Esophagus muscularis mucosa (tissue), 4 donors: Measurements from ENCODE around the gene CPAMD8. TPM values are rescaled to one million over a fixed set of nuclear protein-coding genes. Genes with fewer than 3 reads are reported as not detected.
A peak's percentile ranks its signal among the peaks of the same experiment; 100 is the strongest.

Source experiments
- DNase-seq: peaks from one replicate; pipeline ENCODE4 v3.0.0-alpha.2; 2017; ENCODE audit errors: extremely low spot score
- H3K27ac ChIP-seq, 4 donors: fragments of 200-600 bp; sonication (generic); replicated peaks in 1 of 4; 1 replicate in 3 of 4; 2 replicates in 1 of 4; pipeline ENCODE4 v1.5.1; 2016 to 2019; ENCODE audit warnings: mild to moderate bottlenecking in 1 of 4
- H3K27me3 ChIP-seq, 4 donors: fragments of 200-600 bp; sonication (generic); one replicate each; pipeline versions ENCODE4 v1.5.1 to v1.6.0; 2016 to 2019
- H3K36me3 ChIP-seq, 4 donors: fragments of 200-600 bp; sonication (generic); one replicate each; pipeline ENCODE4 v1.5.1; 2016 to 2019
- H3K4me1 ChIP-seq, 4 donors: fragments of 200-600 bp; sonication (generic); one replicate each; pipeline ENCODE4 v1.5.1; 2016 to 2019
- H3K4me3 ChIP-seq, 4 donors: fragments of 200-600 bp; sonication (generic); 1 replicate in 2 of 4; 2 replicates in 2 of 4; pipeline ENCODE4 v1.5.1; 2016 to 2019; ENCODE audit warnings: mild to moderate bottlenecking in 4 of 4, moderate library complexity in 1 of 4
- H3K9me3 ChIP-seq, 4 donors: fragments of 200-600 bp; sonication (generic); 1 replicate in 3 of 4; 2 replicates in 1 of 4; pipeline ENCODE4 v1.5.1; 2016 to 2019
- CTCF ChIP-seq, 3 experiments: fragments of 200-600 bp in 2 of 3; fragments of 450-650 bp in 1 of 3; sonication (generic) in 2 of 3; IDR thresholded peaks; one replicate each; pipeline ENCODE4 v1.5.1; 2017 to 2019; ENCODE audit warnings: antibody characterized with exemption in 3 of 3, mild to moderate bottlenecking in 2 of 3, moderate library complexity in 1 of 3
- EP300 ChIP-seq: sonication (generic); formaldehyde crosslinking; IDR thresholded peaks from one replicate; pipeline ENCODE4 v1.6.1; 2017; ENCODE audit warnings: antibody characterized with exemption
- POLR2A ChIP-seq: fragments of 450-650 bp; IDR thresholded peaks from one replicate; pipeline ENCODE4 v1.6.1; 2017; ENCODE audit warnings: antibody characterized with exemption, moderate library complexity, mild to moderate bottlenecking, low read depth
- POLR2AphosphoS5 ChIP-seq, 2 donors: sonication (generic); formaldehyde crosslinking; IDR thresholded peaks; one replicate each; pipeline ENCODE4 v1.6.1; 2017; ENCODE audit warnings: antibody characterized with exemption in 2 of 2
- WGBS: methylation state at CpG from one replicate; pipeline ENCODE4 v1.1.5; 2018; 5-methylcytosine and 5-hydroxymethylcytosine counted together
- intact Hi-C: fragments of 100-400 bp; cut with DNase I; formaldehyde crosslinking; loops from one replicate; pipeline ENCODE4 v1.15.1; 2023
- total RNA-seq, 4 donors: library from RNA; depleted of rRNA; stranded (reverse); fragments of >200 nt; gene quantifications; one replicate each; pipeline versions ENCODE4 v1.1.0 to v1.2.1, GENCODE V29; 2016

CPAMD8 gene
- total RNA-seq, 4 donors from 2014 or later = 9.6 to 21.0 (median 13.0) TPM

DNA sequence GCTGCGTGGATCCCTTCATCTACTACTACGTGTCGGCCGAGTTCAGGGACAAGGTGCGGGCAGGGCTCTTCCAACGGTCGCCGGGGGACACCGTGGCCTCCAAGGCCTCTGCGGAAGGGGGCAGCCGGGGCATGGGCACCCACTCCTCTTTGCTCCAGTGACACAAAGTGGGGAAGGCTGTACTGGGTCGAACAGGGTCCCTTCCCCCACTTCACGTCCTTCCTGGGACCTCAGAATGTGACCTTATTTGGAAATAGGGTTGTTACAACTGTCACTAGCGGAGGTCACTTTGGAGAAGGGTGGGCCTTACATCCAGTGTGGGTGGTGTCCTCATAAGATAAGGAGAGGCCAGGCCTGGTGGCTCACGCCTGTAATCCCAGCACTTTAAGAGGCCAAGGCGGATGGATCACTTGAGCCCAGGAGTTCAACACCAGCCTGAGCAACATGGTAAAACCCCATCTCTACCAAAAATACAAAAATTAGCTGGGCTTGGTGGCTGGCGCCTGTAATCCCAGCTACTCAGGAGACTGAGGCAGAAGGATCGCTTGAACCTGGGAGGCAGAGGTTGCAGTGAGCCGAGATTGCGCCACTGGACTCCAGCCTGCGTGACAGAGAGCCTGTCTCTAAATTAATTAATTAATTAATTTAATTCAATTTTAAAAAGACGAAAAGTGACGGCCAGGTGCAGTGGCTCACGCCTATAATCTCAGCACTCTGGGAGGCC lies 136.0 kb downstream of the CPAMD8 start:
- Histone ChIP-seq H3K27ac (no peak overlapping the region), H3K9me3 (no peaks in the 10 kb centered on the region), H3K27me3 (peaks cover 0 to 31% (median 6%) of the 10 kb centered on the region in 4 donors), H3K36me3 (no peaks in the 10 kb centered on the region), H3K4me1 (peaks cover 24 to 41% (median 38%) of the 10 kb centered on the region in 4 donors), H3K4me3 (no peak overlapping the region)
- no peak for TF ChIP-seq POLR2AphosphoS5 (IDR thresholded peaks at IDR 0.05)
- intact Hi-C loops = no loop called here
- WGBS = 85% methylated on average over 14 of the region's 24 CpGs
- DNase-seq = no peak

GRCh38 chr19:16889883-16890460 lies 136.6 kb downstream of the CPAMD8 start:
- Histone ChIP-seq H3K9me3 (no peaks in the 10 kb centered on the region), H3K4me1 (peaks cover 21 to 41% (median 36%) of the 10 kb centered on the region in 4 donors), H3K27ac (peak overlapping the region in 1 of 4 donors; percentile 67), H3K27me3 (peaks cover 0 to 32% (median 6%) of the 10 kb centered on the region in 4 donors), H3K4me3 (peak overlapping the region in 3 of 4 donors; percentile 30 to 41 (median 30)), H3K36me3 (no peaks in the 10 kb centered on the region)
- TF ChIP-seq POLR2AphosphoS5 (IDR thresholded peaks at IDR 0.05) (no peak), EP300 (no peak), POLR2A (no peak), CTCF (IDR thresholded peaks at IDR 0.05) (no peak)
- no peak for DNase-seq
- intact Hi-C loops = no loop called here
- WGBS = 87% methylated on average over 16 of the region's 48 CpGs

DNA sequence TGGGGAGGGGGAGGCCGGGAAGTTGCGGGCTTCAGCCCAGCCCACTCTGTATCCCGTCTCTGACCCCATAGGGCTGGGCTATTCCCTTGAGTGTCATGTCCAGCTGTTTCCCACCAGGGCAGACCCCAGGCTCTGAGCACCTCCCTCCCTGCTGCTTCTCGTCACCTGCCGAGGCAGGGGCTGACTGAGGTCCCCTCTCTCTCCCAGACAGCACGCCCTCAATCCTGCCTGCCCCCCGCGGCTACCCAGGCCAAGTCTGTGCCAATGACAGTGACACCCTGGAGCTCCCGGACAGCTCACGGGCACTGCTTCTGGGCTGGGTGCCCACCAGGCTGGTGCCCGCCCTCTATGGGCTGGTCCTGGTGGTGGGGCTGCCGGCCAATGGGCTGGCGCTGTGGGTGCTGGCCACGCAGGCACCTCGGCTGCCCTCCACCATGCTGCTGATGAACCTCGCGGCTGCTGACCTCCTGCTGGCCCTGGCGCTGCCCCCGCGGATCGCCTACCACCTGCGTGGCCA lies 137.2 kb downstream of the CPAMD8 start:
- H3K4me3 ChIP-seq = peak overlapping the region; percentile 30 to 41 (median 31)

DNA sequence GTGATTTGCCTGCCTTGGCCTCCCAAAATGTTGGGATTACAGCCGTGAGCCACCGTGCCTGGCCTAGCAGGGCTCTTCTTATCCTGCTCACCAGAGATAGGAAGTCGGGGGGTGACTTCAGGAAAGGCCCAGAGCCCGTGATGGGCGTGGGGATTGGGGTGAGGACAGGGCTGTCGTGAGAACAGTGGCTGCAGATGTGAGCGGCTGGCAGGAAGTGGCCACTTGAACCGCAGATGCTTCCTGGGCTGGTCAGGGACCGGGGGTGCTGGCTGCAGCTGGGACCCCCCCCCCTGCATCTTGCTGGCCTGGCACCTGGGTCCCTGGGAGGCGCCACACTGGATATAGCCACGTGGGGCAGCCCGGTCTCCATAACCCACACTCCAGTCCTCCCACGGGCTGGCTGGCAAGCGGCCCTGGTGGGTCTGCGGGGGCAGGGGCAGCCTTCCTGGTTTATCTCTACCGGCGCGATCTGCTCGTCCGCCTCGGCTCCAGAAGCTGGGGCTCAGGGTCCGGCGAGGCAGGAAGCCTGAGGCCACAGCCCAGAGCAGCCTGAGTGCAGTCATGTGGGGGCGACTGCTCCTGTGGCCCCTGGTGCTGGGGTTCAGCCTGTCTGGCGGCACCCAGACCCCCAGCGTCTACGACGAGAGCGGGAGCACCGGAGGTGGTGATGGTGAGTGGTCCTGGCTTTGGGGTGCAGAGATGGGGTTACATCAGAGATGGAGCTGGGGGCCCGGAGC lies 137.8 kb downstream of the CPAMD8 start, which contains the start of gene F2RL3:
F2RL3 (plus strand) TSS at position 371 of the 737 bp plus-strand sequence; CDS start at position 562, 191 bp downstream.
- no peak for DNase-seq
- TF ChIP-seq POLR2AphosphoS5 (IDR thresholded peaks at IDR 0.05) (peak; percentile 64 to 65), EP300 (no peak), POLR2A (no peak), CTCF (IDR thresholded peaks at IDR 0.05) (no peak)
- intact Hi-C loops = no loop called here
- Histone ChIP-seq H3K4me3 (peak within 1 kb of the TSS; percentile 30 to 41 (median 31)), H3K27me3 (peaks cover 0 to 32% (median 6%) of the 10 kb centered on the region in 4 donors), H3K27ac (peak within 1 kb of the TSS; percentile 13 to 67 (median 52)), H3K4me1 (peaks cover 18 to 39% (median 32%) of the 10 kb centered on the region in 4 donors), H3K9me3 (no peaks in the 10 kb centered on the region), H3K36me3 (no peaks in the 10 kb centered on the region)
- WGBS = 33% methylated on average over 23 of the region's 31 CpGs

More for the DNA sequence above, 137.2 kb downstream of the CPAMD8 start:
- no peak for DNase-seq
- H3K9me3 ChIP-seq = no peaks in the 10 kb centered on the region
- H3K36me3 ChIP-seq = no peaks in the 10 kb centered on the region
- TF ChIP-seq POLR2AphosphoS5 (IDR thresholded peaks at IDR 0.05) (no peak), EP300 (no peak), CTCF (IDR thresholded peaks at IDR 0.05) (no peak), POLR2A (no peak)
- intact Hi-C loops = no loop called here
- peaks cover 21 to 41% (median 36%) of the 10 kb centered on the region in 4 donors for H3K4me1 ChIP-seq
- 100% methylated on average over 1 of the region's 22 CpGs for WGBS
- H3K27ac ChIP-seq = peak overlapping the region in 3 of 4 donors; percentile 23 to 67 (median 65)
- H3K27me3 ChIP-seq = peaks cover 0 to 32% (median 6%) of the 10 kb centered on the region in 4 donors
